ENCODE results near the gene AK5.

The AK5 gene

DNA sequence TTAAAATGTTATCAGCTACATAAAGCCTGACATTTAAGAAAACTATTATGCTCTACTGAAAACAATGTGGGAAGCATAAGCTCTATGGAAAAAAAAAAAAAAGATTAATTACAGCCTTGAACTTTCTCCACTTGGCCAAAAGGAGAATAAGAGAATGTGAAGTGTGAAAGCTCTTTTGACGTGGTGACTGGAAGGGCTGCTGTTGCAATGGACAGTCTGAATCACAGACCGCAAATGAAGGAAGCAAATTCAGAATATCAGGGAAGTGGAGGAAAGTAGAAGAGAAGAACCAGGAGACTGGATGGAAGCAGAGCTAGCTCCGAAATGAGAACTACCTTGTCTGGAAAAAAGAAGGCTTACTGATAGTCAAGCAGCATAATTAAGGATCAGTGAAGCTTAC lies 106.8 kb downstream of the AK5 start:
- CTCF ChIA-PET = no interaction called here
- POLR2A ChIA-PET = no interaction called here
- TF ChIP-seq, protein P1, sequence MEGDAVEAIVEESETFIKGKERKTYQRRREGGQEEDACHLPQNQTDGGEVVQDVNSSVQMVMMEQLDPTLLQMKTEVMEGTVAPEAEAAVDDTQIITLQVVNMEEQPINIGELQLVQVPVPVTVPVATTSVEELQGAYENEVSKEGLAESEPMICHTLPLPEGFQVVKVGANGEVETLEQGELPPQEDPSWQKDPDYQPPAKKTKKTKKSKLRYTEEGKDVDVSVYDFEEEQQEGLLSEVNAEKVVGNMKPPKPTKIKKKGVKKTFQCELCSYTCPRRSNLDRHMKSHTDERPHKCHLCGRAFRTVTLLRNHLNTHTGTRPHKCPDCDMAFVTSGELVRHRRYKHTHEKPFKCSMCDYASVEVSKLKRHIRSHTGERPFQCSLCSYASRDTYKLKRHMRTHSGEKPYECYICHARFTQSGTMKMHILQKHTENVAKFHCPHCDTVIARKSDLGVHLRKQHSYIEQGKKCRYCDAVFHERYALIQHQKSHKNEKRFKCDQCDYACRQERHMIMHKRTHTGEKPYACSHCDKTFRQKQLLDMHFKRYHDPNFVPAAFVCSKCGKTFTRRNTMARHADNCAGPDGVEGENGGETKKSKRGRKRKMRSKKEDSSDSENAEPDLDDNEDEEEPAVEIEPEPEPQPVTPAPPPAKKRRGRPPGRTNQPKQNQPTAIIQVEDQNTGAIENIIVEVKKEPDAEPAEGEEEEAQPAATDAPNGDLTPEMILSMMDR (IDR thresholded peaks at IDR 0.05; ENCODE audit: insufficient read depth, low read length, missing control alignments) = no peak
- DNase-seq (ENCODE audit: low read depth, low spot score) = no peak
- H3K4me3 ChIP-seq (ENCODE audit: low read depth, low read length) = no peak overlapping the region

DNA sequence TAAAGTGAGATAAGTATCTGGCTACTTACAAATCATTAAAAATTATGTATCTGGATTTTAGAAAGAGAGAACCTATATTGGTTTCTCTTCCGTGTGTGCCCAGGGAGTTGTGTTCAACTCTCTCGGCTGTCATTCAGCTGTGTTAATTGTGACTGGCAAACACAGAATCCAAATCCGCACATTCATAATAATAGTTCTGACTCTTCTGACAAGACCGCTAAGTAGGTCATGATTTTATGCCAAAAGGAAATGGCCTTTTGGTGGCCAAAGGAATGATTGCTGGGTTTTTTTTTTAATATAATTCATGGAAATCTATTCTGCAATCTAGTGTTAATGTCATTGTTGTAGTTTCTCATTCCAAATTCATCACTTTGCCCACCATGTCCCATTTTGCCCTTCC lies 110.7 kb downstream of the AK5 start:
- no peak overlapping the region for H3K4me3 ChIP-seq (ENCODE audit: low read depth, low read length)
- POLR2A ChIA-PET = no interaction called here
- no peak for DNase-seq (ENCODE audit: low read depth, low spot score)
- CTCF ChIA-PET = no interaction called here
- TF ChIP-seq, protein P1 (IDR thresholded peaks at IDR 0.05; ENCODE audit: insufficient read depth, low read length, missing control alignments) = no peak

DNA sequence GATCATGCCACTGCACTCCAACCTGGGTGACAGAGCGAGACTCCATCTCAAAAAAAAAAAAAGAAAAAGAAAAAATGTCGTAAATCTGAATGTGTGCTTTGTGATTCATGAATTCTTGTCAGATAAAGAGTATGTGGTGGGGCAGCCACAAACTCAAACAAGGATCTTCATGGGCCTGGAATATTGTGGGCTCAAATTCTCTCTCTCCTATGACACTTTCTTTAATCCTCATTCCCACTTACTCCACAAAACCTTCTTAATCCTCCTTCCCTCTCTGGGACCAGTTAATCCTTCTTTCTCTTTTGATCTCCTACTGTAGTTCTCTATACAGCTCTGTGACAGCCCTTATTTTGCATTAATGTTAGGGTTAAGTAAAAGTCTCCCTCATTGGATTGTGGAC lies 112.3 kb downstream of the AK5 start:
- DNase-seq (ENCODE audit: low read depth, low spot score) = peak; percentile 33
- ChIA-PET CTCF (interaction anchor here (1.2 kb wide), 1 partner anchor 72 kb away, joined by 3 read pairs; no protein-coding TSS in a partner anchor), POLR2A (interaction anchor here (1.0 kb wide), 1 partner anchor 23 kb away, joined by 3 read pairs; no protein-coding TSS in a partner anchor)
- TF ChIP-seq, protein P1 (IDR thresholded peaks at IDR 0.05; ENCODE audit: insufficient read depth, low read length, missing control alignments) = no peak
- H3K4me3 ChIP-seq (ENCODE audit: low read depth, low read length) = no peak overlapping the region

DNA sequence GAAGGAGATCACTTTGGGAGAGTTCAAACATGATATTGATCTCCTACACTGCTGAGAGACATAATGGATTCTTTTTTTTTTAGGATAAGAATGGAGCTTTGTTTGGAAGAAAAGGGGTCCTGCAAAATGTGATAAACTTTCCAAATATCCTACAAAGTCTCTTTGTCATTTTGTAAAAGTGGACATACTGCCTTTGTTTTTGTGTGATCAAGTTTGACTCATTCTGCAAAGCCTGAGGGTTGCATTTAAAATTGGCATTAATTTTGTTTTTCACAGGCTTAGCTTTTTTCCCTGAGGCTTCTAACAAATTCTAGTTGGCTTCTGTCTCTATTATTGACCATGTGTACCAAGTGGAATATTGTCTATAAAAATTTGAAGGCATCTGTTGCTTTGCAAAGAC lies 113.2 kb downstream of the AK5 start:
- ChIA-PET CTCF (interaction anchor here (1.0 to 1.2 kb wide), 2 partner anchors 73 to 117 kb away, joined by 3 read pairs; no protein-coding TSS in a partner anchor), POLR2A (interaction anchor here (0.5 to 1.0 kb wide), 2 partner anchors 24 to 450 kb away, joined by 3 to 4 read pairs; no protein-coding TSS in a partner anchor)
- DNase-seq (ENCODE audit: low read depth, low spot score) = no peak
- no peak overlapping the region for H3K4me3 ChIP-seq (ENCODE audit: low read depth, low read length)
- TF ChIP-seq, protein P1 (IDR thresholded peaks at IDR 0.05; ENCODE audit: insufficient read depth, low read length, missing control alignments) = no peak

DNA sequence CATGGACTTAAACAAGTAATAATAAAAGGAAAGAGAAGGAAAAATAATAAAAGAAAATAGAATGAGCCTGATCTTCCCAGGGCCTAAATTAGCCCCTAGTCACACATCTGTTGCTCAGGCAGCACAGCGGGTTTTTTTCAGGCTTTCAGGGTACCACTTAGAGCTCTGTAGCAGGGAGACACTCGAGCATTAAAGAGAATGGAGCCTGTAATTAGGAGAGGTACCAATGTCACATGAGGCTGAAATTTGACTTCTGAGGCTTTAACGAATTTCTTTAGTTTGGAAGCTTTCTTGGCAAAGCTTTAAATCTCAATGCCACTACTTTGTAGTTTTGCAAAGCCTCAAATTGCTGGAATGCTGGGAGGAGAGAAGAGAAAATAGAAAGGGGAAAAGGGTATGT lies 116.3 kb downstream of the AK5 start:
- ChIA-PET CTCF (interaction anchor here (1.9 kb wide), 1 partner anchor 135 kb away, joined by 4 read pairs; no protein-coding TSS in a partner anchor), POLR2A (no interaction called here)
- no peak for DNase-seq (ENCODE audit: low read depth, low spot score)
- H3K4me3 ChIP-seq (ENCODE audit: low read depth, low read length) = no peak overlapping the region
- TF ChIP-seq, protein P1 (IDR thresholded peaks at IDR 0.05; ENCODE audit: insufficient read depth, low read length, missing control alignments) = no peak

DNA sequence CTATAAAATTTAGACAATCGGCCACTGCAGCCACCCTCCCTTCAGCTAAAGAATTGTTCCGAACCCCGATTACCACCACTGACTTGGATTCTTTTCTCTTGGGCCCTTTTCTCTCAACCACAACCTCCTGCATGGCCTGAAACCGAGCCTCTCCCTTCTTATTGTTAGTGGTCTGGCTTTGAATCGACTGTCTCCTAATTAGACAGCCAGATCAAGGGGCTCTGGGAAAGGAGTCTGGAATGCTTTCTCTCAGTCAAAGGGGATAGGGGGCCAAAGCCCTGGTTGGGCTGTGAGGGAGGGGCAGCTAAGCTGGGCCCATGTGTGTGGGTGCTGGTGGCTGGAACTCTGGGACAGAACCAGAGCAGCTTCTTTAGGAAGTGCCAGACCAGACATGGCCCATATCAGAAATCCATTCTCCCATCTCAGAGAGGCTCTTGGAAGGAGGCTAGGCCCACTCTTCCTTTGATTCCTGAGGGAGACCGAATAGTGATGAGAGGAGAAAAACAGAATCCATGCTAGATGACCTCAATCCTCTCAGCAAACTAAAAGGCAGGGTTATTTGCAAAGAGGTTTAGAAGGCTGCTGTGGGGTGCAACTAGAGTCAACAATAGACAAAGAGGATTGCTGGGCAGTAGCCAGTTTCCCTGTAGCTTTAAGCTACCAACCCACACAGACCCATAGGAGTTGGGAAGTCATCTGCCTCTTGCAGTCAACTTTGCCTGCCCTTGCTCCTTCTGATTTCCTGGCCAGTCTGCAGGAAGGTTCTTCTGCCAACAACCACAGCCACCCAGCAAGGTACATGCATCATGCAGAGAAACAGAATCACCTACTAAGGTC lies 117.6 kb downstream of the AK5 start:
- ChIA-PET POLR2A (no interaction called here), CTCF (interaction anchor here (0.8 to 1.9 kb wide), 2 partner anchors 21 to 133 kb away, joined by 3 to 4 read pairs; no protein-coding TSS in a partner anchor)
- TF ChIP-seq, protein P1 (IDR thresholded peaks at IDR 0.05; ENCODE audit: insufficient read depth, low read length, missing control alignments) = no peak
- H3K4me3 ChIP-seq (ENCODE audit: low read depth, low read length) = no peak overlapping the region
- DNase-seq (ENCODE audit: low read depth, low spot score) = no peak
